Fibroblast of mammary gland (primary cell): Measurements from ENCODE around the gene LARGE1.

ENCODE experiments used
- DNase-seq: peaks from one replicate; pipeline ENCODE4 v3.0.0-alpha.2; 2010; ENCODE audit warnings: low read depth
- H3K4me3 ChIP-seq: 2 replicates; pipeline ENCODE4 v1.5.1; 2011; ENCODE audit warnings: low read depth, mild to moderate bottlenecking, low read length, moderate library complexity; ENCODE audit not compliant: control insufficient read depth
- TF ChIP-seq, protein P1 (sequence below): conservative IDR thresholded peaks from 2 replicates; pipeline ENCODE4 v1.5.1; 2011; ENCODE audit warnings: low read depth, low read length, inconsistent platforms; ENCODE audit not compliant: control insufficient read depth, insufficient read depth

LARGE1 gene

DNA sequence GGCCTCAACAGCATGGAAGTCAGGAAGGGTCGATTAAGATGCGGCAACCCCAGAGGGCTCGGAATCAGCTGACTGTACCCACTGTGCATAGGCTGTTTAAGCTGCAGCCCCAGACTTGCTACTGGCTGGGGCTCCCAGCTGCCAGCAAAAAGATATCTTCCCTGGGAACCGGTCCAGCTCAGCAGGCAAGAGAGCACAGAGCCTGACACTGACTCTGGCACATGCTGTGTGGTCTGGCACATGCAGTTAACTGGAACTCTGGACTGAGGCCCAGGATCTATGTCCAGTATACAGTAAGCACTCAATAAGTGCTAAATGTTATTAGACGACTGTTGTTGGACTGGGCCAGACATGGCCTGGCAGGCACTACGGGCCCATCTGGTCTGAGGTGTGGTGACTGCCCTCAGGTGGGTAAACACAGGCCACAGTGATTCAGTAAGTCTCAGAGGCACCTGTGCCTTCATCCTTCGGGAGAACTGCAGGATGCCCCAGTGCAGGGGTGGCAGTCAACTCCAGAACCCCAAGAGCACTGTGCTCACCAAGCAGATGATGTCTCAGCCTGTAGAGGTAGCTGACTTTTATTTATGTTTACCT is 87.6 kb downstream of the LARGE1 start:
- no peak overlapping the region for H3K4me3 ChIP-seq
- DNase-seq: no peak
- TF ChIP-seq, protein P1, sequence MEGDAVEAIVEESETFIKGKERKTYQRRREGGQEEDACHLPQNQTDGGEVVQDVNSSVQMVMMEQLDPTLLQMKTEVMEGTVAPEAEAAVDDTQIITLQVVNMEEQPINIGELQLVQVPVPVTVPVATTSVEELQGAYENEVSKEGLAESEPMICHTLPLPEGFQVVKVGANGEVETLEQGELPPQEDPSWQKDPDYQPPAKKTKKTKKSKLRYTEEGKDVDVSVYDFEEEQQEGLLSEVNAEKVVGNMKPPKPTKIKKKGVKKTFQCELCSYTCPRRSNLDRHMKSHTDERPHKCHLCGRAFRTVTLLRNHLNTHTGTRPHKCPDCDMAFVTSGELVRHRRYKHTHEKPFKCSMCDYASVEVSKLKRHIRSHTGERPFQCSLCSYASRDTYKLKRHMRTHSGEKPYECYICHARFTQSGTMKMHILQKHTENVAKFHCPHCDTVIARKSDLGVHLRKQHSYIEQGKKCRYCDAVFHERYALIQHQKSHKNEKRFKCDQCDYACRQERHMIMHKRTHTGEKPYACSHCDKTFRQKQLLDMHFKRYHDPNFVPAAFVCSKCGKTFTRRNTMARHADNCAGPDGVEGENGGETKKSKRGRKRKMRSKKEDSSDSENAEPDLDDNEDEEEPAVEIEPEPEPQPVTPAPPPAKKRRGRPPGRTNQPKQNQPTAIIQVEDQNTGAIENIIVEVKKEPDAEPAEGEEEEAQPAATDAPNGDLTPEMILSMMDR: no peak

GRCh38 chr22:33831651-33832050 is 88.6 kb downstream of the LARGE1 start:
- no peak for DNase-seq
- H3K4me3 ChIP-seq: no peak overlapping the region
- TF ChIP-seq, protein P1: no peak

- no peak overlapping the region for H3K4me3 ChIP-seq
- TF ChIP-seq, protein P1: no peak
- DNase-seq: no peak
These were observed 89.1 kb downstream of the LARGE1 start for GRCh38 chr22:33831207-33831606.

- TF ChIP-seq, protein P1: no peak
- H3K4me3 ChIP-seq: no peak overlapping the region
- DNase-seq: no peak
These were observed 90.6 kb downstream of the LARGE1 start for GRCh38 chr22:33829546-33830280.

- no peak for DNase-seq
- TF ChIP-seq, protein P1: no peak
- no peak overlapping the region for H3K4me3 ChIP-seq
These were observed 92.0 kb downstream of the LARGE1 start for GRCh38 chr22:33828302-33828701.

DNA sequence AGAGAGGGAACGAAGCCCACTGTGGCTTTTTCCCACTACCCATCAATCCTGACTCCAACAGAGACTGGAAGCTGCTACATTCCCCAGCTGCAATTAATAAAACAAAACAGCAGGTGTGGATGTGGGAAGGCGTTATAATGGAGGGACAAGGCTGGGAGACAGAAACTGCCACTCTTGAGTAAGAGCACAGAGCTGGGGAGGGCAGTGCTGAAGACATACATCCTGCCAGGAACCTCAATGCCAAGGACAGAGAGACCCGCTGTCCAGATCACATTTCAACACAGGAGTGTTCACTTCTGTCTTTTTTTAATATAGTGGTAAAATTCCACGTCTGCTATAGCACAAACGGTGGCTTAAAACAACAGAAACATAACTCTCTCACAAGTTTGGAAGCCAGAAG is 94.5 kb downstream of the LARGE1 start:
- no peak overlapping the region for H3K4me3 ChIP-seq
- TF ChIP-seq, protein P1: no peak
- DNase-seq: no peak
